Breast epithelium (tissue), 3 donors: ENCODE measurements around the gene PALLD.

Experiments
- CTCF ChIP-seq, 3 donors: fragments of 450-650 bp; IDR thresholded peaks; one replicate each; pipeline ENCODE4 v1.5.1; 2016 to 2017; ENCODE audit warnings: antibody characterized with exemption in 3 of 3, mild to moderate bottlenecking in 3 of 3, moderate library complexity in 3 of 3
- POLR2A ChIP-seq: fragments of 450-650 bp; IDR thresholded peaks from one replicate; pipeline ENCODE4 v1.6.1; 2016; ENCODE audit warnings: antibody characterized with exemption, mild to moderate bottlenecking, moderate library complexity
- POLR2AphosphoS5 ChIP-seq, 3 donors: sonication (generic); formaldehyde crosslinking; IDR thresholded peaks; one replicate each; pipeline ENCODE4 v1.6.1; 2017; ENCODE audit warnings: antibody characterized with exemption in 3 of 3

- TF ChIP-seq POLR2A (no peak), CTCF (IDR thresholded peaks at IDR 0.05) (no peak), POLR2AphosphoS5 (IDR thresholded peaks at IDR 0.05) (no peak)
Observed at GRCh38 chr4:168717847-168718246, 221.0 kb downstream of the PALLD start.
